Nephron progenitor cell (in vitro differentiated cells): ENCODE measurements around the gene SMIM43.
"Not testable (repeated sequence)": the region's sequence is repeated elsewhere in the genome, so short reads cannot be mapped to it uniquely, and the experiment has no call there.

ENCODE experiments used
- DNase-seq: peaks from one replicate; pipeline ENCODE4 v3.0.0; 2021
- H3K27ac Mint-ChIP-seq: 2 replicates; pipeline ENCODE4 v1.8.0; 2021; ENCODE audit warnings: mild to moderate bottlenecking, moderate library complexity, mixed read lengths
- H3K27me3 Mint-ChIP-seq: 2 replicates; pipeline ENCODE4 v1.8.0; 2021; ENCODE audit warnings: mild to moderate bottlenecking, low read depth, mixed read lengths; ENCODE audit not compliant: poor library complexity
- H3K36me3 Mint-ChIP-seq: 2 replicates; pipeline ENCODE4 v1.8.0; 2021; ENCODE audit warnings: low read depth, mixed read lengths
- H3K4me1 Mint-ChIP-seq: 2 replicates; pipeline ENCODE4 v1.8.0; 2021; ENCODE audit warnings: mixed read lengths
- H3K4me3 Mint-ChIP-seq: 2 replicates; pipeline ENCODE4 v1.8.0; 2021; ENCODE audit warnings: mild to moderate bottlenecking, moderate library complexity, mixed read lengths
- H3K9me3 Mint-ChIP-seq: 2 replicates; pipeline ENCODE4 v1.8.0; 2021; ENCODE audit warnings: mild to moderate bottlenecking, moderate library complexity, mixed read lengths
- TF ChIP-seq, protein P1 (sequence below): fragments of 200-600 bp; sonication (generic); IDR thresholded peaks from 2 replicates; pipeline ENCODE4 v1.5.0; 2021; ENCODE audit warnings: antibody characterized with exemption

SMIM43 gene

DNA sequence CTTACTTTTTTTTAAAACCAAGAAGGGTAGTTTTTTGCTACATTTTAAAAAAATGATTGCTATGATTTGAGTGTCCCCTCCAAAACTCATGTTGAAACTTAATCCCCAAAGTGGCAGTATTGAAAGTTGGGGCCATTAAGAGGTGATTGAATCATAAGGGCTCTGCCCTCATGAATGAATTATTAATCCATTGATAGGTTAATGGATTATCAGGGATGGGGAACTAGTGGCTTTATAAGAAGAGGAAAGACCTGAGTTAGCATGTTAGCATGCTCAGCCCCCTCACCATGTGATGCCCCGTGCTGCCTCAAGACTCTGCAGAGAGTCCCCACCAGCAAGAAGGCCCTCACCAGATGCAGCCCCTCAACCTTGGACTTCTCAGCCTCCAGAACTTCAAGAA, 31.0 kb downstream of the SMIM43 start:
- TF ChIP-seq, protein P1, sequence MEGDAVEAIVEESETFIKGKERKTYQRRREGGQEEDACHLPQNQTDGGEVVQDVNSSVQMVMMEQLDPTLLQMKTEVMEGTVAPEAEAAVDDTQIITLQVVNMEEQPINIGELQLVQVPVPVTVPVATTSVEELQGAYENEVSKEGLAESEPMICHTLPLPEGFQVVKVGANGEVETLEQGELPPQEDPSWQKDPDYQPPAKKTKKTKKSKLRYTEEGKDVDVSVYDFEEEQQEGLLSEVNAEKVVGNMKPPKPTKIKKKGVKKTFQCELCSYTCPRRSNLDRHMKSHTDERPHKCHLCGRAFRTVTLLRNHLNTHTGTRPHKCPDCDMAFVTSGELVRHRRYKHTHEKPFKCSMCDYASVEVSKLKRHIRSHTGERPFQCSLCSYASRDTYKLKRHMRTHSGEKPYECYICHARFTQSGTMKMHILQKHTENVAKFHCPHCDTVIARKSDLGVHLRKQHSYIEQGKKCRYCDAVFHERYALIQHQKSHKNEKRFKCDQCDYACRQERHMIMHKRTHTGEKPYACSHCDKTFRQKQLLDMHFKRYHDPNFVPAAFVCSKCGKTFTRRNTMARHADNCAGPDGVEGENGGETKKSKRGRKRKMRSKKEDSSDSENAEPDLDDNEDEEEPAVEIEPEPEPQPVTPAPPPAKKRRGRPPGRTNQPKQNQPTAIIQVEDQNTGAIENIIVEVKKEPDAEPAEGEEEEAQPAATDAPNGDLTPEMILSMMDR = no peak
- H3K4me1 Mint-ChIP-seq = peaks cover 8% of the 10 kb centered on the region
- DNase-seq = no peak
- H3K4me3 Mint-ChIP-seq = no peak overlapping the region
- peaks cover 2% of the 10 kb centered on the region for H3K27me3 Mint-ChIP-seq
- H3K36me3 Mint-ChIP-seq = no peaks in the 10 kb centered on the region
- no peaks in the 10 kb centered on the region for H3K9me3 Mint-ChIP-seq
- H3K27ac Mint-ChIP-seq = no peak overlapping the region

DNA sequence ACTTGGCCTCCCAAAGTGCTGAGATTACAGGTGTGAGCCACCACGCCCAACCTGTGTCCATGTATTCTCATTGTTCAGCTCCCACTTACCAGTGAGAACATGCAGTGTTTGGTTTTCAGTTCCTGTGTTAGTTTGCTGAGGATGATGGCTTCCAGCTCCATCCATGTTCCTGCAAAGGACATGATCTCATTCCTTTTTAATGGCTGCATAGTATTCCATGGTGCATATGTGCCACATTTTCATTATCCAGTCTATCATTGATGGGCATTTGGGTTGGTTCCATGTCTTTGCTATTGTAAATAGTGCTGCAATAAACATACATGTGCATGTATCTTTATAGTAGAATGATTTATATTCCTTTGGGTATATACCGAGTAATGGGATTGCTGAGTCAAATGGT, 35.2 kb downstream of the SMIM43 start:
- not testable (repeated sequence) for H3K27me3 Mint-ChIP-seq, DNase-seq, H3K27ac Mint-ChIP-seq, H3K9me3 Mint-ChIP-seq, H3K36me3 Mint-ChIP-seq, H3K4me1 Mint-ChIP-seq, H3K4me3 Mint-ChIP-seq

DNA sequence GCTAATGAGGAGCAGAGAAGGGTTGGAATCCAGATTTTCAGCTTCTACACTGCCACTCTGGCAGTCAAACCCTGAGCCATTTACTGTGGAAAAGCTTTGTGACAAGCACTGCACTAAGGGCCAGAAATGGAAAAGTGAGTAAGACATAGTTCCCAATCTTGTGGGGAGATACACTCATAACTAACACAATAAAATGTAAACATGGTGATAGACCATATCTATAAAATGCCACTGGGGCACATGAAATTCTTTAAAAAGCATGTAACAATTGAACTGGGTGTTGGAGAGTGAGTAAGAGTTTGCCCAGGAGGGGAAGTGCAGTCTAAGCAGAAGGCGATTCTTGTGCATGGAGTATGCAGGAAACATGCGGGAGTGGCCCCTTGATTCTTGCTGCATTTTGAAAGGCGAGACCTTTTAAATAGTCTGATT, 36.2 kb downstream of the SMIM43 start:
- H3K4me3 Mint-ChIP-seq = no peak overlapping the region
- DNase-seq = no peak

DNA sequence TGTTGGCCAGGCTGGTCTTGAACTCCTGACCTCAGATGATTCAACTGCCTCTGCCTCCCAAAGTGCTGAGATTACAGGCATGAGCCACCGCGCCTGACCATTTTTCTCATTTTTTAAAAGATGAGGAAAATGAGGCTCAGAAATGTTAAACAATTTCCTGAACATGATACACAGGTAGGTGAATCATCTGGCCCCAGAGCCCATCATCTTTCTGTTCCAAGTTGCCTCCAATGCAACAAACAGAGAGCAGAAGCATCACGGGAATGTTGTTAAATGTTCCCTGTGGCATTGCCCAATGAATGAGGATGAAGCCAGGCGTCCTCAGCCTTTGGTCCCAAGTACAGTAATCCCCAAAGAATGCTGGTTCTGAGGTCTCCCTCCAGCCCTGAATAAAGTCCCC, 36.9 kb downstream of the SMIM43 start:
- H3K36me3 Mint-ChIP-seq = no peaks in the 10 kb centered on the region
- no peak overlapping the region for H3K27ac Mint-ChIP-seq
- H3K4me1 Mint-ChIP-seq = peaks cover 8% of the 10 kb centered on the region
- TF ChIP-seq, protein P1 = no peak
- H3K4me3 Mint-ChIP-seq = no peak overlapping the region
- peaks cover 4% of the 10 kb centered on the region for H3K27me3 Mint-ChIP-seq
- H3K9me3 Mint-ChIP-seq = no peaks in the 10 kb centered on the region
- no peak for DNase-seq

More for the DNA sequence above, 36.2 kb downstream of the SMIM43 start:
- Mint-ChIP-seq H3K4me1 (peaks cover 8% of the 10 kb centered on the region), H3K9me3 (no peaks in the 10 kb centered on the region), H3K27ac (no peak overlapping the region), H3K36me3 (no peaks in the 10 kb centered on the region), H3K27me3 (peaks cover 4% of the 10 kb centered on the region)
- TF ChIP-seq, protein P1 = no peak

DNA sequence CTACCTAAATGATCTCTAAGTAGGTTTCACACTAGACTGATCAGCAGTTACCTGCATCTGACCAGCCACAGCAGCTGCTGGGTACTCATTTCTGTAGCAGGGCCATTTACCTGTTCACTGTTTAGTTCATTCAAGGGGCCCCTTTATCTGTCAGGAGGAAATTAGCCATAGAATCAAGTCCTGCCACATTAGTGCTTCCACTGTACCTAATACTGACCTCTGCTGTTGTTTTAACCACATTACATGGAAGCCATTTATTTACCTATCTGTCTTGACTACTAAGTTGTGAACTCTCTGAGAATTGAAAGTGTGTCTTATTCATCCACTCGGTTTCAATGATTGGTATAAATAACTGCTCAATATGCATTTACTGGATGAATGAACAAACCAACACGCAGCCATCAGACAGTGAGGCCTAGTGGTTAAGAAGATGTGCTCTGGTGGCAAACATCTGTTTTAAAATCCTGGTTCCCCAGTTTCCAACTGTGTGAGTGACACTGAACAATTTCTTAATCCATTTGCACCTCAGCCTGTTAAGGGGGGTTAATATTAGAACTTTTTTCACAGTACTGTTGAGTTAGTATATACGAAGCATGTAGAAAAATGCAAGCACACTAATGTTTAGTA, 38.2 kb downstream of the SMIM43 start:
- DNase-seq = peak; percentile 10
- Mint-ChIP-seq H3K27ac (no peak overlapping the region), H3K27me3 (peaks cover 4% of the 10 kb centered on the region), H3K4me1 (no peaks in the 10 kb centered on the region), H3K36me3 (no peaks in the 10 kb centered on the region), H3K4me3 (no peak overlapping the region), H3K9me3 (no peaks in the 10 kb centered on the region)
- TF ChIP-seq, protein P1 = peak; percentile 67

DNA sequence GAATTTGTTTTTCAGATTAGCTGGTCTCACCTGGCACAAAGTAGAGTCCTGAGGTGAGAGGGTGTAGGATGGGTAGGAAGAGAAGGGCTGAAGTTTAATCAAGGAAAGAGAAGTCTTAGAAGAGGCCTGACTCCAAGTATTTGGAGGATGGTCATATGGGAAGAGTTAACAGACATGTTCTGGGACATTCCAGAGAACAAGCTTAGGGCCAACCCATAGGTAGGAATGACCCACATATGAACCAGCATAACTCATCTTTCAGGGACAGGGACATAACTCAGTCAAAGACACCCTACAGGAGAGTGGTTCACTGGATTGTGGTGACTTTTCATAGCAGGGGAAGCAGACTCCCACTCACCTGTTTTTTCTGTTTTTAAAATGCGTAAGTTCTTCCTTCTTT, 40.3 kb downstream of the SMIM43 start:
- no peak for DNase-seq
- H3K27ac Mint-ChIP-seq = no peak overlapping the region
- no peaks in the 10 kb centered on the region for H3K9me3 Mint-ChIP-seq
- TF ChIP-seq, protein P1 = no peak
- peaks cover 4% of the 10 kb centered on the region for H3K27me3 Mint-ChIP-seq
- no peaks in the 10 kb centered on the region for H3K4me1 Mint-ChIP-seq
- H3K4me3 Mint-ChIP-seq = no peak overlapping the region
- no peaks in the 10 kb centered on the region for H3K36me3 Mint-ChIP-seq
